ENCODE data around the gene TRIM23.
"Not testable (repeated sequence)": the region's sequence is repeated elsewhere in the genome, so short reads cannot be mapped to it uniquely, and the experiment has no call there.

The TRIM23 gene

GRCh38 chr5:65624025-65624570 lies at the start of gene TRIM23:
Gene TRIM23, minus strand, starts transcription at chr5:65624333. Its CDS starts 59 bp downstream, at chr5:65624274.
- peak; percentile 93 for DNase-seq

- DNase-seq: no peak
Observed at GRCh38 chr5:65672796-65673195, 48.7 kb upstream of the TRIM23 start.

DNA sequence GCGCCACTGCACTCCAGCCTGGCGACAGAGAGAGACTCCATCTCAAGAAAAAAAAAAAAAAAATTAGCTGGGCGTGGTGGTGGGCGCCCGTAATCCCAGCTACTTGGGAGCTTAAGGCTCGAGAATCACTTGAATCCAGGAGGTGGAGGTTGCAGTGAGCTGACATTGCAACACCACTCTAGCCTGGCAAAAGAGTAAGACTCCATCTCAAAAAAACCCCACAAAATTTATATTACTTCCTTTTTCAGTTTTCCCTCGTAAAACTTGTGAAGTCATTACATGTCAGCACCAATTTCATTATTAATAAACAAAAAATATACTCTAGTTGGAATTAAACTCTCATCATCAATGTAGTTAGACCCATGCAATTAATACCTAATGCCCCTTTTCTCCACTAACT lies 44.6 kb upstream of the TRIM23 start:
- no peak for DNase-seq

DNA sequence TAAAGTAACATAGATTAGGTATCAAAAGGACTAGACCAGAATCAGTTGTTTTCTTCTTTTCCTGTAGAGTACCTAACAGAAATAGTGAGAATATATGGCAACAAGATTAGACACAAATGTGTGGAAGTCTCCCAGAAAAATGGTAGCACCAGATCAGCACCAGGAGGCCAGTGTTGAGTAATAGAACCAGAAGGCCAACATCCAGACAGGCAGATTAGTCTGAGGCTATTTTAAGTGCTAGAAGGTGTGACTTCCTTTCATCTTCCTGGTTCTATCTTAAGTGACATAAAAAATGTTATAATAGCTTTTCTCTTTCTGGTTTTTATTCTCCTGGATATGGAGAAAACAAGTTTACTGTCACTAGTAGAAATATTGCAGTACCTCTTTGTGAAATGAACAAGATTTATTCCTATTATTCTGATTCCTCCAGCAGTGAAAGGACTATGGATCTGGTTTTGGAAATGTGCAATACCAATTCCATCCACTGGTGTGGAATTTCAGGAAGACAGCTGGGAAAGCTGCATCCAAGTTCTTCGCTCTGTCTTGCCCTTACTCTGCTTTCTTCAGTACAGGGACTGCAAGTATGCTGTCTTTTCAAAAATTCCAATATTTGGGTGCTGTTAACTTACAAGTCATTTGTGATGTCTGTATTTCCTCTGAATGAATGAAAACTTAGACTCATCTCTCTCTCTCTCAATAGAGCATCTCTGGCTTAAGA lies 39.8 kb upstream of the TRIM23 start:
- no peak for DNase-seq

- no peak for DNase-seq
Observed at GRCh38 chr5:65654713-65655112, 30.6 kb upstream of the TRIM23 start.

- DNase-seq: no peak
Observed at GRCh38 chr5:65651144-65651543, 27.0 kb upstream of the TRIM23 start.

GRCh38 chr5:65647941-65648340 lies 23.8 kb upstream of the TRIM23 start:
- no peak for DNase-seq

DNA sequence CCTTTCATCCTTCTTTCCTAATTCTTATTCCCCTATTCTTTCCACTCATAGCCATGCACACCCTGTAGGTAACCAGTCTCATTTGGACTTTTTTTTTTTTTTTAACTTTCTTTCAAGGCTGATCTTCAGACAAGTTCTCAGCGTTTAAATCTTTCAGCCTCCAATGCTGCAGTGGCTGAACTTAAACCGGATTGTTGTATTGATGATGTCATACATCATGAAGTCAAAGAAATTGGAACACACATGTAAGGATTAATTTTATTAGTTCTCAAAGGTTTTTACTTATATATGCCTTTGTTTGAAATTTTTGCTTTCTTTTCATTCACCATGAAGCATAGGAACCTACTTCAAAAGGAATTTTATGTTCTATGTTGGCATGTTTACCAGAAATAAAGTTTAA lies 22.8 kb upstream of the TRIM23 start:
- no peak for DNase-seq

DNA sequence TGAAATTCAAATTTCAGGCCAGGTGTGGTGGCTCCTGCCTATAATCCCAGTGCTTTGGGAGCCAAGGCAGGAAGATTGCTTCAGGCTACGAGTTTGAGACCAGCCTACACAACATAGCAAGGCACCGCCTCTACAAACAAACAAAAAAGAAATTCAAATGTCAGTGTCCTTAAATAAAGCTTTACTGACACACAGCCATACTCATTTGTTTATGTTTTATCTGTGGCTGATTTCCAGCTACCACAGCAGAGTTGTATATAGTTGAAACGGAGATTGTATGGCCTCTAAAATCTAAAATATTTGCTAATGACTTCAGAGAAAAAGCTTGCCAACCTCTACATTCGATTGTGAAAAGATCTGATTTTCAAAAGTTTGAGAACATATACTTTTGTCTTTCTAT lies 16.1 kb upstream of the TRIM23 start:
- DNase-seq: no peak

DNA sequence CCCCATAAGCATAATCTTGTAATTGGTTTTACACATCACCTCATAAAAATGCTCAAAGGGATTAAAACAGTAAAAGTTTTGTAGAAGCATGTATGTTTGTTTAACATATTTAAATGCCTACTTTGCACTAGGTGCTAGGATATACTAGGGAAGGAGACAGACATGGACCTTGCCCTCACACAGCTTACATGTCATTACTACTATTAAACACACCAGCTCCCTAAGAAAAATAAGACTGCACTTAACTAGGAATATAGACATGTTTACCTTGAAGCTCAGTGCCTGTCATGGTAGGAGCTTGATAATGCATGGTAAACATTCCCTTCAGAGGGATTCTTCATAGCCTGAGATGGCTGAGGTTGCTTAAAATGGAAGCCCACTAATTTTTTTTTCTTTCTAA lies 6.8 kb upstream of the TRIM23 start:
- DNase-seq: no peak

GRCh38 chr5:65625743-65626142 lies 1.6 kb upstream of the TRIM23 start:
- no peak for DNase-seq

DNA sequence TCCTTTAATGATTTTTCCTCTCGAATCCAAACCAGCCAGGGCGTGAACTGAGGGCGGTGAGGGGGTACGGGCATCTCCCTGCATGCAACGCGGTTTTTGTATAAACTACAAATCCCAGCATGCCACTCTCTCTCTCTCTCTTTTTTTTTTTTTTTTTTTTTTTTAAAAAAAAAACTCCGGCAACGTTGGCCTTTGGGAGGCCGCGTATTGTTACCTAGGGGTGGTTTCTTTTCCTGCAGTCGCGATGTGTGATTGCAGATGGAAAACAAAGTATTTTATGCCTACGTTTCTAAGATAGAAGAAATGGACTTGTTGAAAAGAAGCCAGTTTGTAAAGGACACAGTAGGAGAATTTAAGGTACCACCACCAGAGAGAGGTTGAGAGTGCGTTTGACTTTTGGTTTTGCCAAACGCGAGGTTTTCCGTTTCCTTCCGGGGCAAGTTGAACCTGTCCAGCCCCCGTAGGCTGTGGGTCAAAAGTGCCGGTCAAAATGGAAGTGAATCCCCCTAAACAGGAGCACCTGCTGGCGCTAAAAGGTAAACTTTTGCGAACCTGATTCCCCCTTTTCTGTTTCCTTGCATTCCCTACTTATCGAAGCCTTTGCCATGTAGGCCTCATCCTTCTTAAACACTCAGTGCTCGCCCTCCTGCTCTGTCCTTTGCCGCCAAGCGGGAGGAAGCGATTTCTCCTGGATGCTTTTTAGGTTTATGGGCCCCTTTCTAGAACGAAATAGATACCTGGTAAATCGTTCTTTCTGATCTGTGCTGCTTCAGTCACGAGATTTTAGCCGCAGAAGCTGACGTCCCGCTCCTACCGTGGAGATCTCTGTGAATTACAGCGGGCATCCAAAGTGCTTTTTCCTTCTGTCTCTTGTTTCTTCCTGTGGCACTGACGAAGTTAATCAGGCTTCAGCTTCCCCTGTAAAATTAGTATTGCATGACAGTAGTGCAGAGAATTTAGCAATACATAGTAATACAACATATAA lies 730 bp upstream of the TRIM23 start, which contains the start of the genes SHLD3 and TRAPPC13:
TSS of gene SHLD3 (plus strand) at position 457 of the 985 bp plus-strand sequence. CDS start 4,561 bp downstream, outside the sequence.
TSS of gene TRAPPC13 (plus strand) at position 457 of the 985 bp plus-strand sequence. CDS start at position 491, 34 bp downstream.
- peak; percentile 89 to 92 for DNase-seq

DNA sequence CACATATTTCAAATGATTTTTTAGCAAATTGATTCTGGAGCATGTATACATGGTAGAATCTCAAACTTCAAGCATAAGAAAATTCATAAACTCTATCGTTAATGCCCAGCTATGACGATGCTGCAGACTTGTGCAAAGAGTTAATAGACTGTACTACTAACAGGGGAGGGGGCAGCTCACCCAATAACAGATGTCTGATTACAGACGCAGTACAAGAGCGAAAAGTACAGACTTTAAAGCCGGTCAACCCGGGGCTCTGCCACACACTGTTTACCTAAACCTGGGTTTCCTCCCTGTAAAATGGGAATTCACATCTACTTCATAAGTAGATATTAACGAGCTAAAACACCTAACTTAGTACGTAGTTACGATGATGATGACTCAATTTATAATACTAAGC lies 651 bp downstream of the TRIM23 start:
- DNase-seq: no peak

GRCh38 chr5:65621961-65622360 lies 2.2 kb downstream of the TRIM23 start:
- not testable (repeated sequence) for DNase-seq

GRCh38 chr5:65620021-65620420 lies 4.1 kb downstream of the TRIM23 start:
- no peak for DNase-seq

- no peak for DNase-seq
Observed at GRCh38 chr5:65612298-65612907, 11.7 kb downstream of the TRIM23 start.

DNA sequence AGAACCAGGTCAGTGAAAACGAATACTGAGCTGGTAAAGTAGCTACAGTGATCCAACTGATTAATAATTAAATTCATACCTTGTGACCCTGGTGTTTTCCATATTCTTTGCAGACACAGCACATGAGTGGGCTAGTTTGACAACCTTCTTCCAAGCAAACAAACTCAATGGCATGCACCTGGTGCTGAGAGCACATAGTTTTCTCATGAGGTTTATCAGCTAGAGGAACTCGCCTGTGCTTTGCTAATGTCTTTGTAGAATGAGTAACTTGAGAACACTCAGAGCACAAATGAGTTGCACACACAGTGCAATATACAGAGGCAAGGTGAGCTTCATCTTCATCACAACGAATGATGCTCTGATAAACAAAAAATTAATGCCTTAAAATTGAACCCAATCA lies 12.6 kb downstream of the TRIM23 start:
- DNase-seq: no peak

- DNase-seq: not testable (repeated sequence)
Observed at GRCh38 chr5:65601761-65602160, 22.4 kb downstream of the TRIM23 start.

GRCh38 chr5:65588694-65589093 lies 35.4 kb downstream of the TRIM23 start:
- no peak for DNase-seq

- no peak for DNase-seq
Observed at GRCh38 chr5:65577141-65577540, 47.0 kb downstream of the TRIM23 start.

- no peak for DNase-seq
Observed at GRCh38 chr5:65570598-65571226, 53.4 kb downstream of the TRIM23 start.

DNA sequence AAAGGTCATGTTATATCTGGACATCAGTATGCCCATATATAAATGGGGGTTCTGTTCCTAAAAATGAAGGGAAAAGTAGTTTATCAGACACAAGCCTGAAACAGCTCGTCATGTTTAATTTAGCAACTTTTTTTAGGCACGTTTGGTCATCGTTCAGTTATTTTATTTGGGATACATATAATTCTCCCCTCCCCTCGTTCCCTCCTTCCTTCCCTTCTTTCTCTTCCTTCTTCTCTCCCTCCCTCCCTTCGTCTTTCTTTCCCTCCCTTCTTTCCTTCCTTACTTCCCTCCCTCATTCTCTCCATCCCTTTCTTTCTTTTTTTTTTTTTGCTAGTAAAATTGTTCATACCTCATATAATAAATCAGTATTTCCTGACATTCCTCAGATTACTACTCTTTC lies 57.6 kb downstream of the TRIM23 start:
- DNase-seq: no peak
